IMR-90 (cell line): ENCODE data around the gene E2F8. TPM values are rescaled to one million over a fixed set of nuclear protein-coding genes. Genes with fewer than 3 reads are reported as not detected.

ENCODE experiments used
- ATAC-seq: fragments of 200-7000 bp; cut with Tn5 transposase; 2 replicates; pipeline ENCODE4 v1.9.1; 2020; ENCODE audit warnings: low read depth, mild to moderate bottlenecking, moderate library complexity
- BruUV-seq: library from RNA; stranded (reverse); fragments of 400-500 nt; replicated peaks from 2 replicates; lab custom pipeline; 2021; lab: Mats Ljungman, UMichigan
- CTCF ChIA-PET: fragments of 300-600 bp; formaldehyde crosslinking; extraction: SDS; loops from one replicate; lab custom pipeline; 2021; ENCODE audit warnings: antibody characterized with exemption; lab: Yijun Ruan, JAX
- POLR2A ChIA-PET: fragments of 300-600 bp; sonication (Branson Sonifier 250); formaldehyde crosslinking; loops from one replicate; lab custom pipeline; 2022; ENCODE audit warnings: antibody characterized with exemption; ENCODE audit not compliant: unreplicated experiment; lab: Charles Lee
- DNase-seq: peaks from one replicate; pipeline ENCODE4 v3.0.0; 2013
- H2AFZ ChIP-seq: replicated peaks from 2 replicates; pipeline ENCODE3; 2013; ENCODE audit warnings: low read length, mild to moderate bottlenecking; ENCODE audit not compliant: poor library complexity
- H2AK5ac ChIP-seq: 2 replicates; pipeline ENCODE4 v1.6.1; 2013; ENCODE audit warnings: low read depth, low read length, inconsistent platforms
- H2AK9ac ChIP-seq: replicated peaks from 2 replicates; pipeline ENCODE3; 2013; ENCODE audit warnings: mild to moderate bottlenecking, low read depth, low read length, moderate library complexity; ENCODE audit not compliant: poor library complexity
- H2BK120ac ChIP-seq: 2 replicates; pipeline ENCODE4 v1.6.1; 2013; ENCODE audit warnings: low read depth, low read length, inconsistent platforms
- H2BK15ac ChIP-seq: 3 replicates; pipeline ENCODE4 v1.6.1; 2013; ENCODE audit warnings: low read depth, low read length, inconsistent platforms
- H2BK20ac ChIP-seq: 2 replicates; pipeline ENCODE4 v1.6.1; 2013; ENCODE audit warnings: low read depth, mild to moderate bottlenecking, inconsistent platforms, low read length, moderate library complexity
- H2BK5ac ChIP-seq: 2 replicates; pipeline ENCODE4 v1.6.1; 2013; ENCODE audit warnings: mild to moderate bottlenecking, low read depth, low read length, inconsistent platforms; ENCODE audit not compliant: poor library complexity, severe bottlenecking
- H3K14ac ChIP-seq: replicated peaks from 2 replicates; pipeline ENCODE4 v1.6.1; 2013; ENCODE audit warnings: low read depth, low read length, inconsistent platforms
- H3K18ac ChIP-seq: 2 replicates; pipeline ENCODE4 v1.6.1; 2013; ENCODE audit warnings: low read depth, low read length, control low read depth
- H3K23ac ChIP-seq: 2 replicates; pipeline ENCODE4 v1.6.1; 2013; ENCODE audit warnings: low read depth, low read length, inconsistent platforms
- H3K27ac ChIP-seq: 2 replicates; pipeline ENCODE4 v1.5.1; 2013; ENCODE audit warnings: mild to moderate bottlenecking, control low read depth, low read length; ENCODE audit not compliant: insufficient read depth
- H3K27me3 ChIP-seq: 2 replicates; pipeline ENCODE4 v1.6.1; 2013; ENCODE audit warnings: low read length; ENCODE audit not compliant: control insufficient read depth, insufficient read depth
- H3K36me3 ChIP-seq: 2 replicates; pipeline ENCODE4 v1.6.1; 2013; ENCODE audit warnings: low read length, mixed read lengths; ENCODE audit not compliant: control insufficient read depth, insufficient read depth
- H3K4ac ChIP-seq: 2 replicates; pipeline ENCODE4 v1.6.1; 2013; ENCODE audit warnings: low read depth, low read length, inconsistent platforms
- H3K4me1 ChIP-seq: 2 replicates; pipeline ENCODE4 v1.6.1; 2013; ENCODE audit warnings: low read length, mixed read lengths; ENCODE audit not compliant: control insufficient read depth, insufficient read depth
- H3K4me2 ChIP-seq: 2 replicates; pipeline ENCODE4 v1.6.1; 2013; ENCODE audit warnings: low read depth, mild to moderate bottlenecking, control low read depth, low read length, moderate library complexity
- H3K4me3 ChIP-seq: 2 replicates; pipeline ENCODE4 v1.5.1; 2013; ENCODE audit warnings: low read depth, mild to moderate bottlenecking, control low read depth, low read length, moderate library complexity; ENCODE audit not compliant: insufficient read depth
- H3K56ac ChIP-seq: 2 replicates; pipeline ENCODE4 v1.6.1; 2013; ENCODE audit warnings: low read length, inconsistent platforms; ENCODE audit not compliant: insufficient read depth; ENCODE audit errors: extremely low read depth
- H3K79me1 ChIP-seq, 2 experiments: 2 replicates each; pipeline ENCODE4 v1.6.1; 2013; ENCODE audit warnings: low read length in 2 of 2, inconsistent platforms in 1 of 2, low read depth in 1 of 2
- H3K9ac ChIP-seq: 2 replicates; pipeline ENCODE4 v1.6.1; 2013; ENCODE audit warnings: low read depth, low read length, control low read depth
- H3K9me1 ChIP-seq: 2 replicates; pipeline ENCODE4 v1.6.1; 2013; ENCODE audit warnings: low read length, inconsistent platforms; ENCODE audit not compliant: insufficient read depth
- H3K9me3 ChIP-seq: 2 replicates; pipeline ENCODE4 v1.6.1; 2013; ENCODE audit warnings: low read length; ENCODE audit not compliant: control insufficient read depth, insufficient read depth
- H4K20me1 ChIP-seq: 2 replicates; pipeline ENCODE4 v1.6.1; 2013; ENCODE audit warnings: low read length, inconsistent platforms; ENCODE audit not compliant: insufficient read depth
- H4K5ac ChIP-seq: 2 replicates; pipeline ENCODE4 v1.6.1; 2013; ENCODE audit warnings: mild to moderate bottlenecking, low read depth, low read length, control low read depth
- H4K8ac ChIP-seq, 2 experiments: 2 replicates each; pipeline ENCODE4 v1.6.1; 2013; ENCODE audit warnings: low read depth in 2 of 2, low read length in 2 of 2, control low read depth in 1 of 2, inconsistent platforms in 1 of 2
- H4K91ac ChIP-seq: 2 replicates; pipeline ENCODE4 v1.6.1; 2013; ENCODE audit warnings: low read depth, low read length, inconsistent platforms; ENCODE audit not compliant: insufficient read depth
- BHLHE40 ChIP-seq: fragments of 150-350 bp; IDR thresholded peaks from 2 replicates; pipeline ENCODE4 v1.6.1; 2016; ENCODE audit warnings: mild to moderate bottlenecking, low read depth, low read length
- CEBPB ChIP-seq: IDR thresholded peaks from 2 replicates; pipeline ENCODE4 v1.6.1; 2012; ENCODE audit warnings: low read depth, low read length, improper control_type of control experiment
- CHD1 ChIP-seq: IDR thresholded peaks from 2 replicates; pipeline ENCODE4 v1.6.1; 2012; ENCODE audit warnings: low read depth, low read length, improper control_type of control experiment
- FOS ChIP-seq: fragments of 150-350 bp; IDR thresholded peaks from 2 replicates; pipeline ENCODE4 v1.6.1; 2016; ENCODE audit warnings: low read depth, low read length
- MAFK ChIP-seq: IDR thresholded peaks from 2 replicates; pipeline ENCODE4 v1.6.1; 2012; ENCODE audit warnings: low read depth, low read length, improper control_type of control experiment
- MAZ ChIP-seq: IDR thresholded peaks from 2 replicates; pipeline ENCODE4 v1.6.1; 2012; ENCODE audit warnings: low read depth, mild to moderate bottlenecking, low read length, improper control_type of control experiment, moderate library complexity, borderline replicate concordance
- MXI1 ChIP-seq: IDR thresholded peaks from 2 replicates; pipeline ENCODE4 v1.6.1; 2012; ENCODE audit warnings: low read depth, mild to moderate bottlenecking, low read length, moderate library complexity, borderline replicate concordance
- NFE2L2 ChIP-seq: fragments of 150-350 bp; IDR thresholded peaks from 2 replicates; pipeline ENCODE4 v1.6.1; 2016; ENCODE audit warnings: low read depth, mild to moderate bottlenecking, low read length
- POLR2A ChIP-seq: IDR thresholded peaks from 2 replicates; pipeline ENCODE4 v1.6.1; 2012; ENCODE audit warnings: mild to moderate bottlenecking, low read depth, low read length
- RAD21 ChIP-seq: IDR thresholded peaks from 2 replicates; pipeline ENCODE4 v1.6.1; 2012; ENCODE audit warnings: low read length, improper control_type of control experiment
- RCOR1 ChIP-seq: IDR thresholded peaks from 2 replicates; pipeline ENCODE4 v1.6.1; 2012; ENCODE audit warnings: mild to moderate bottlenecking, low read length, improper control_type of control experiment; ENCODE audit not compliant: insufficient replicate concordance
- RFX5 ChIP-seq: IDR thresholded peaks from 2 replicates; pipeline ENCODE4 v1.8.0; 2012; ENCODE audit warnings: low read depth, mild to moderate bottlenecking, low read length, moderate library complexity
- SMC3 ChIP-seq: fragments of 150-350 bp; IDR thresholded peaks from 2 replicates; pipeline ENCODE4 v1.6.1; 2016; ENCODE audit warnings: low read depth, mild to moderate bottlenecking, antibody characterized with exemption, low read length, moderate library complexity
- WGBS, 2 experiments: methylation state at CpG; one replicate each; pipeline versions ENCODE4 v1.1.5 to v1.1.7; 2013; ENCODE audit warnings: missing lambda C conversion rate in 2 of 2; ENCODE audit not compliant: insufficient read length in 1 of 2; ENCODE audit errors: extremely low coverage in 2 of 2; 5-methylcytosine and 5-hydroxymethylcytosine counted together
- dilution Hi-C: fragments of 300-500 bp; cut with HindIII; formaldehyde crosslinking; loops from one replicate; pipeline ENCODE4 v1.14.3; 2018; ENCODE audit warnings: low sequenced_read_pairs; ENCODE audit not compliant: unreplicated experiment
- in situ Hi-C: fragments of 300-500 bp; cut with MboI; formaldehyde crosslinking; loops from 3 replicates; pipeline ENCODE4 v1.14.3; 2019; ENCODE audit warnings: low sequenced_read_pairs, inconsistent platforms, mixed read lengths
- intact Hi-C: fragments of 100-400 bp; cut with micrococcal nuclease; formaldehyde crosslinking; loops from 2 replicates; pipeline ENCODE4 v1.10.0; 2022
- polyA plus RNA-seq, 3 experiments: library from polyadenylated mRNA; depleted of rRNA; stranded (reverse); fragments of >200 nt; gene quantifications; 2 replicates each; pipeline ENCODE4 v1.2.3, GENCODE V29; 2012; ENCODE audit warnings: low replicate concordance in 1 of 3
- total RNA-seq: library from RNA; depleted of rRNA; stranded (reverse); fragments of >200 nt; gene quantifications from 2 replicates; pipeline ENCODE4 v1.2.3, GENCODE V29; 2012
- TF ChIP-seq, protein P1 (sequence below): fragments of 150-350 bp; IDR thresholded peaks from 2 replicates; pipeline ENCODE4 v1.6.1; 2017; ENCODE audit warnings: mild to moderate bottlenecking, antibody characterized with exemption, low read length, low read depth
- TF ChIP-seq, protein P2 (sequence below): conservative IDR thresholded peaks from 2 replicates; pipeline ENCODE4 v1.5.1; 2012; ENCODE audit warnings: mild to moderate bottlenecking, low read depth, low read length, improper control_type of control experiment
- TF ChIP-seq, protein P3 (sequence below): fragments of 150-350 bp; IDR thresholded peaks from 2 replicates; pipeline ENCODE4 v1.6.1; 2016; ENCODE audit warnings: low read depth, mild to moderate bottlenecking, low read length, moderate library complexity, borderline replicate concordance

The E2F8 gene
- total and polyA plus RNA-seq, 2 of the 4 experiments (the other 2 are of a cell fraction), result 1.1 to 2.3 TPM

DNA sequence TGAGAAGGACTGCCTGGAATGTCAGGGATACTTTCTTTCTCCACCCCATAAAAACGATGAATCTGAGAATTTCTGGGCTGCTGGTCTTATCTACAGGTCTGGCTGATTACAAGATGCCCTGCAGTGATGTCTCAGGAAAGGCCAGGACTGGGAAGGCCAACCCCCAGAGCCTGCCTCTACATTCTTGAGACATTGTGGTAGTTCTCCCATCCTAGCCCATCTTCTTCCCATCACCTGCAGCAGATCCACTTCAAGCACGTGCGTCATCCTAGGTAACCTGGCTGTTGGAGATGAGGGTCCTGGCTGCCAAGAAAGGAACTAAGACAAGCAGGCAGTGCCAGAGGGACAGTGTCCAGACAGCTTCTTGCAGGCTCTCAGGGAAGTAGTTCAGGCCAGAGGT, 44.1 kb upstream of the E2F8 start:
- no peak overlapping the region for H3K4ac ChIP-seq
- H3K18ac ChIP-seq, result no peak overlapping the region
- H3K36me3 ChIP-seq, result no peaks in the 10 kb centered on the region
- no peak overlapping the region for H2BK15ac ChIP-seq
- H3K27me3 ChIP-seq, result peaks cover 20% of the 10 kb centered on the region
- no peak overlapping the region for H2BK5ac ChIP-seq
- H3K9me1 ChIP-seq, result no peaks in the 10 kb centered on the region
- no peak overlapping the region for H3K23ac ChIP-seq
- no peak overlapping the region for H3K56ac ChIP-seq
- dilution Hi-C loops (no loop called here), intact Hi-C loops (no loop called here), in situ Hi-C loops (no loop called here)
- H3K4me3 ChIP-seq, result no peak overlapping the region
- no peak overlapping the region for H2BK120ac ChIP-seq
- H3K27ac ChIP-seq, result no peak overlapping the region
- DNase-seq, result no peak
- no peaks in the 10 kb centered on the region for H3K9me3 ChIP-seq
- H2AK5ac ChIP-seq, result no peak overlapping the region
- no peaks in the 10 kb centered on the region for H3K4me1 ChIP-seq
- no TSS peak for BruUV-seq
- H3K9ac ChIP-seq, result no peak overlapping the region
- H4K8ac ChIP-seq, result no peak overlapping the region
- TF ChIP-seq NFE2L2, result no peak
- TF ChIP-seq, protein P1, sequence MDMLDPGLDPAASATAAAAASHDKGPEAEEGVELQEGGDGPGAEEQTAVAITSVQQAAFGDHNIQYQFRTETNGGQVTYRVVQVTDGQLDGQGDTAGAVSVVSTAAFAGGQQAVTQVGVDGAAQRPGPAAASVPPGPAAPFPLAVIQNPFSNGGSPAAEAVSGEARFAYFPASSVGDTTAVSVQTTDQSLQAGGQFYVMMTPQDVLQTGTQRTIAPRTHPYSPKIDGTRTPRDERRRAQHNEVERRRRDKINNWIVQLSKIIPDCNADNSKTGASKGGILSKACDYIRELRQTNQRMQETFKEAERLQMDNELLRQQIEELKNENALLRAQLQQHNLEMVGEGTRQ, result no peak
- TF ChIP-seq MXI1, result no peak
- TF ChIP-seq POLR2A, result no peak
- TF ChIP-seq RAD21, result no peak
- TF ChIP-seq SMC3, result no peak
- TF ChIP-seq CHD1, result no peak
- TF ChIP-seq MAZ, result no peak
- no peak for TF ChIP-seq BHLHE40
- TF ChIP-seq CEBPB, result no peak
- TF ChIP-seq, protein P2, sequence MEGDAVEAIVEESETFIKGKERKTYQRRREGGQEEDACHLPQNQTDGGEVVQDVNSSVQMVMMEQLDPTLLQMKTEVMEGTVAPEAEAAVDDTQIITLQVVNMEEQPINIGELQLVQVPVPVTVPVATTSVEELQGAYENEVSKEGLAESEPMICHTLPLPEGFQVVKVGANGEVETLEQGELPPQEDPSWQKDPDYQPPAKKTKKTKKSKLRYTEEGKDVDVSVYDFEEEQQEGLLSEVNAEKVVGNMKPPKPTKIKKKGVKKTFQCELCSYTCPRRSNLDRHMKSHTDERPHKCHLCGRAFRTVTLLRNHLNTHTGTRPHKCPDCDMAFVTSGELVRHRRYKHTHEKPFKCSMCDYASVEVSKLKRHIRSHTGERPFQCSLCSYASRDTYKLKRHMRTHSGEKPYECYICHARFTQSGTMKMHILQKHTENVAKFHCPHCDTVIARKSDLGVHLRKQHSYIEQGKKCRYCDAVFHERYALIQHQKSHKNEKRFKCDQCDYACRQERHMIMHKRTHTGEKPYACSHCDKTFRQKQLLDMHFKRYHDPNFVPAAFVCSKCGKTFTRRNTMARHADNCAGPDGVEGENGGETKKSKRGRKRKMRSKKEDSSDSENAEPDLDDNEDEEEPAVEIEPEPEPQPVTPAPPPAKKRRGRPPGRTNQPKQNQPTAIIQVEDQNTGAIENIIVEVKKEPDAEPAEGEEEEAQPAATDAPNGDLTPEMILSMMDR, result no peak
- no peak for TF ChIP-seq FOS
- no peak for TF ChIP-seq RFX5
- TF ChIP-seq RCOR1, result no peak
- TF ChIP-seq, protein P3, sequence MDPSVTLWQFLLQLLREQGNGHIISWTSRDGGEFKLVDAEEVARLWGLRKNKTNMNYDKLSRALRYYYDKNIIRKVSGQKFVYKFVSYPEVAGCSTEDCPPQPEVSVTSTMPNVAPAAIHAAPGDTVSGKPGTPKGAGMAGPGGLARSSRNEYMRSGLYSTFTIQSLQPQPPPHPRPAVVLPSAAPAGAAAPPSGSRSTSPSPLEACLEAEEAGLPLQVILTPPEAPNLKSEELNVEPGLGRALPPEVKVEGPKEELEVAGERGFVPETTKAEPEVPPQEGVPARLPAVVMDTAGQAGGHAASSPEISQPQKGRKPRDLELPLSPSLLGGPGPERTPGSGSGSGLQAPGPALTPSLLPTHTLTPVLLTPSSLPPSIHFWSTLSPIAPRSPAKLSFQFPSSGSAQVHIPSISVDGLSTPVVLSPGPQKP, result no peak
- TF ChIP-seq MAFK, result no peak
- no CpG with 5 or more reads among the region's 3 CpGs for WGBS, 2 experiments
- ChIA-PET CTCF (no interaction called here), POLR2A (no interaction called here)
- no peak overlapping the region for H3K4me2 ChIP-seq
- no peak overlapping the region for H4K5ac ChIP-seq
- no peak overlapping the region for H2AK9ac ChIP-seq
- no peaks in the 10 kb centered on the region for H4K20me1 ChIP-seq
- ATAC-seq, result no peak
- H4K91ac ChIP-seq, result no peak overlapping the region
- no peak overlapping the region for H3K14ac ChIP-seq
- no peaks in the 10 kb centered on the region for H3K79me1 ChIP-seq
- peak overlapping the region; percentile 33 for H2AFZ ChIP-seq
- no peak overlapping the region for H2BK20ac ChIP-seq
